ENCODE measurements around the gene SFXN2. TPM values are rescaled to one million over a fixed set of nuclear protein-coding genes. Genes with fewer than 3 reads are reported as not detected.

Gene SFXN2
- total RNA-seq, 4 donors from 2014 or later = 2.6 to 8.1 (median 4.4) TPM

DNA sequence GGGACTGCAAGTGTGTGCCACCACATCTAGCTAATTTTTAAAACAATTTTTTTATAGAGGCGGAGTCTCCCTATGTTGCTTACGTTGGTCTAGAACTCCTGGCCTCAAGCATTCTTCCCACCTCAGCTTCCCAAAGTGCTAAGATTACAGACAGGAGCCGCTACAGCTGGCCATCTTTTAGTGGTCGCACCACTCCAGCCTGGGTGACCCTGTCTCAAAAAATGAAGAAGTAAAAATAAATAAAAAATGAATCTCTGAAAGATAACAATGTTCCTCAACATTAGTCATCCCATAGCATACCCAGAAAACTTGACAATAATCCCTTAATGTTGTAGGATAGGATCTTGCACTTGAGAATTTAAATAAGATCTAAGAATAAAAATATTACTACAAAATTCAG lies 47.5 kb downstream of the SFXN2 start:
- TF ChIP-seq, protein P1, sequence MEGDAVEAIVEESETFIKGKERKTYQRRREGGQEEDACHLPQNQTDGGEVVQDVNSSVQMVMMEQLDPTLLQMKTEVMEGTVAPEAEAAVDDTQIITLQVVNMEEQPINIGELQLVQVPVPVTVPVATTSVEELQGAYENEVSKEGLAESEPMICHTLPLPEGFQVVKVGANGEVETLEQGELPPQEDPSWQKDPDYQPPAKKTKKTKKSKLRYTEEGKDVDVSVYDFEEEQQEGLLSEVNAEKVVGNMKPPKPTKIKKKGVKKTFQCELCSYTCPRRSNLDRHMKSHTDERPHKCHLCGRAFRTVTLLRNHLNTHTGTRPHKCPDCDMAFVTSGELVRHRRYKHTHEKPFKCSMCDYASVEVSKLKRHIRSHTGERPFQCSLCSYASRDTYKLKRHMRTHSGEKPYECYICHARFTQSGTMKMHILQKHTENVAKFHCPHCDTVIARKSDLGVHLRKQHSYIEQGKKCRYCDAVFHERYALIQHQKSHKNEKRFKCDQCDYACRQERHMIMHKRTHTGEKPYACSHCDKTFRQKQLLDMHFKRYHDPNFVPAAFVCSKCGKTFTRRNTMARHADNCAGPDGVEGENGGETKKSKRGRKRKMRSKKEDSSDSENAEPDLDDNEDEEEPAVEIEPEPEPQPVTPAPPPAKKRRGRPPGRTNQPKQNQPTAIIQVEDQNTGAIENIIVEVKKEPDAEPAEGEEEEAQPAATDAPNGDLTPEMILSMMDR (IDR thresholded peaks at IDR 0.05; ENCODE audit: low read depth) = no peak

DNA sequence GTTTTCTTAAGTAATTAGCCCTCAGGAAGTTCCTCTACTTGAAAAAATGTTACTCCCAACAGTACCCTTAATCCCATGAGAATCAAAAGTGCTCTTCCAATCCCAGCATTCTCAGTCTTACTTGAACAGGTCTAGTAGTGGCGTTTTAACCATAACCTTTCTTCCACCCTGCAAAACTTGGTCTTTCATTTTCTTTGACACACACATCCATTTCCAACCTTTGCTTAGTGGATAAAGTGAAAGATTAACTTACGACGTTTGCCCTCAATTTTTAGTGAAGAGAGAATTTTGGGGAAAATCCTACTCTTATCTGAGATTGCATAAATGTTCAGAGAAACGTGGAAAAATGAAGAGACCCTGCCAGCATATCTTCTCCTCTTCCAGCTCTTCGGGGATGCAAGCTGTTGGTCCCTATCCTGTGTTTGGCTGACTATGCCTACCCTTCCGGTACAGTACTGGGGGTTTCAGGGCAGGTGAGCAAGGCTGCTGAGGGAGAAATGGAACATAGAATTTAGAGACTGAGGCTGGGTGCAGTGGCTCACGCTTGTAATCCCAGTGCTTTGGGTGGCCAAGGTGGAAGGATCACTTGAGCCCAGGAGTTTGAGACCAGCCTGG lies 48.1 kb downstream of the SFXN2 start:
- TF ChIP-seq, protein P1 (IDR thresholded peaks at IDR 0.05; ENCODE audit: low read depth) = no peak

DNA sequence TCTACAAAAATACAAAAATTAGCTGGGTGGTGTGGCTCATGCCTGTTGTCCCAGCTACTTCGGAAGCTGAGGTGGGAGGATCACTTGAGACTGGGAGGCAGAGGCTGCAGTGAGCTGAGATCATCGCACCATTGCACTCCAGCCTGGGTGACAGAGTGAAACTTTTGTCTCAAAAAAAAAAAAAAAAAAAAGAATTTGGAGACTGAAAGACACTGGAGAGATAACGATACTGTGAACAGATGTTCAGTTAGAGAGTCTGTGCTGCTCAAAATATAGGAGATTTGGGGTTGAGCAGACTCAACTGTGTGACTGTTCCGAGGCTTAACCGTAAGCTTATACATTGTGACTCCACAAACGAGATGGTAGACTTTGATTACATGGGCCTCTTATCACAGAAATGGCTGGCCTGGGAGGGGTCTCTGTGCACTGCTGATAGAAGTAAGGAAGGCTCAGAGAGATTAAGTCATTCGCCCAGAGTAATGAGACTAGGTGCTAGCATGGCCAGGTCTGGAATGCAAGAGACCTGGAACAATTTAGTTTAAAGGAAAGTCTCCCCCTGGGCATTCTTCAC lies 48.7 kb downstream of the SFXN2 start:
- TF ChIP-seq, protein P1 (IDR thresholded peaks at IDR 0.05; ENCODE audit: low read depth) = no peak

DNA sequence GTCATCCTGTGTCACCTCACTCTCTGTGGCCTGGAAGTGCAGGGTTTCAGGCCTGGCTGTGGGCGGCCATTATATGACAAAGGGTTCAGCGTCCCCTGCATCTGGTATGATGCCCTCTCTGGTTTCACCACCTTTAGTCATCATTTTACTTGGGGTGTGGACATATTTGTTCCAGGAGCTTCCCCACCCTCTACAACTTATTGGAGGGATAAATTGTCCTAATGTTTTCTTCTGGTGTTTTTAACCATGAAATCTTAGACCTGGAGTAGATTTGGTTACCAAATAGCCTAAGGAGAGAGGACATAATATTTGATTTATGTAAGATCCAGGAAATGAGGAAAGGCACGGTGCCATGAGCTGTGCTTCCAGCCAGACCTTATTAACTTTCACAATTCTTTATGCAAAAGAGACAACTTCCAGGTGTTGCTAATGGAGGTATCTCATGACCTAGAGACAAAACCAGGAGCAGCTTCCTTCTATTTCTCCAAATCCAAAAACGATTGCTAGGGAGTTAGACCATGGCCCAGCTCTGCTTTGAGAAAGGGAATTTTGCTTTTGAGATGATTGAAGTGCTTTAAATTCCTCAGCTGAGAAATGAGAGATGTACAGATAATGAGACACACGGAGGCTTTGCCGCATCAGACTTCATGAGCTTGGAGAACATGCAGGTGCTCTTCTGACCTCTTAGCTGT lies 50.2 kb downstream of the SFXN2 start:
- TF ChIP-seq, protein P1 (IDR thresholded peaks at IDR 0.05; ENCODE audit: low read depth) = no peak

DNA sequence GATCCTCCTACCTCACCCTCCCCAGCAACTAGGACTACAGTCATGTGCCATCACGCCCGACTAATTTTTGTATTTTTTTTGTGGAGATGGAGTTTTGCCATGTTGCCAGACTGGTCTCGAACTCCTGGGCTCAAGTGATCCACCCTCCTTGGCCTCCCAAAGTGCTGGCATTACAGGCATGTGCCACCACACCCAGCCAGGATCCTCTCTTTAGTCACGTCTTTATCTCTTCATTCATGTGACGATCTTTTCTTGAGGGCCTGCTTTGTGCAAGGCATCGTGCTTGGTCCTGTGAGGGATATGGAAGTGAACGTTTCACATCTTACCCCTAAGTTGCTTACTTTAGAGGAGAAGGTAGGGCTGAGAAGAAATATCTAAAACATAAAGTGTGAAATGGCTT lies 50.9 kb downstream of the SFXN2 start:
- TF ChIP-seq, protein P1 (IDR thresholded peaks at IDR 0.05; ENCODE audit: low read depth) = no peak

DNA sequence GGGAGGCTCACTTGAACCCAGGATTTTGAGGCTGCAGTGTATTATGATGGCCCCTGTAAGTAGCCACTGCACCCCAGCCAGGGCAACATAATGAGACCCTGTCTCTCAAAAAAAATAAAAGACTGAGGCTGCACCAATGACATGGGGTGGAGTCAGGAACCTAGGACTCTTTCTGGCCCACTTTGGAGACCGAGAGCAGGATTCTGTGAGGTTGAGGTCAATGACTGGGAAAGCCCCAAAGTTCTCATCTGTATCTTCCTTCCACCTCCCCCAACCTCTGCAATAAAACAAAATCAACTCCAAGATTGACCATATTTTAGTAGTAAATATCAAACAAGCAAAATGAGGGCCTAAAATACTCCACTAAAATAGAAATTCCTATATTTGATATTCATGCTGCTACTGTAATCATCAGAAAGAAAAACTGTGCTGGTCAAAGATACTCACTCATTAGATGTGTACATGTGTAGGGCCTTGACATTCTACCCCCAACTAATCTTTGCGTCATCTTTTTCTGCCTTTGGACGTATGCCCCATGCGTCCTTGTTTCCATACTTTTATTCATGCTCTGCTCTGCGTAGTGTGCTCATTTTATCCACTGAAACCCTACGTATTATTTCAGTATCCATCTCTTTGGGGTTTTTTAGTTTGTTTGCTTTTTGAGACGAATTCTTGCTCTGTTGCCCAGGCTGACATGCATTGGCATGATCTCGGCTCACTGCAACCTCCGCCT lies 53.2 kb downstream of the SFXN2 start:
- TF ChIP-seq, protein P1 (IDR thresholded peaks at IDR 0.05; ENCODE audit: low read depth) = no peak

Measured in subcutaneous adipose tissue (tissue), 4 donors.